Endothelial cell of umbilical vein (primary cell): ENCODE data around the gene TNFRSF14. TPM values are rescaled to one million over a fixed set of nuclear protein-coding genes. Genes with fewer than 3 reads are reported as not detected.

Source experiments
- BruUV-seq: library from RNA; stranded (reverse); fragments of 400-500 nt; replicated peaks from 2 replicates; lab custom pipeline; 2021; lab: Mats Ljungman, UMichigan
- CTCF ChIA-PET: fragments of 300-600, 350-600 bp; sonication (Branson Sonifier 250); formaldehyde crosslinking; loops from one replicate; lab custom pipeline; 2021; ENCODE audit warnings: antibody characterized with exemption, inconsistent platforms; lab: Charles Lee
- POLR2A ChIA-PET: fragments of 300-600, 350-600 bp; sonication (Branson Sonifier 250); formaldehyde crosslinking; loops from one replicate; lab custom pipeline; 2021; ENCODE audit warnings: antibody characterized with exemption, inconsistent platforms; lab: Charles Lee
- DNase-seq: peaks from one replicate; pipeline ENCODE4 v3.0.0-alpha.2; 2011; ENCODE audit warnings: low read depth, low spot score
- FAIRE-seq: peaks from 2 replicates; lab custom pipeline; 2011; peaks lifted over from hg19 to GRCh38; lab: Jason Lieb, UNC
- H2AFZ ChIP-seq: 2 replicates; pipeline ENCODE4 v1.6.0; 2012; ENCODE audit warnings: low read depth, low read length, control low read depth, inconsistent platforms
- H3K27ac ChIP-seq: 2 replicates; pipeline ENCODE4 v1.5.1; 2011; ENCODE audit warnings: low read depth, mild to moderate bottlenecking, control low read depth, low read length, moderate library complexity; ENCODE audit not compliant: insufficient read depth
- H3K27me3 ChIP-seq, 2 experiments: 2 replicates each; pipeline versions ENCODE4 v1.6.0 to v1.6.1; 2011; ENCODE audit warnings: low read length in 2 of 2, mixed read lengths in 1 of 2; ENCODE audit not compliant: control insufficient read depth in 2 of 2, insufficient read depth in 2 of 2
- H3K36me3 ChIP-seq, 2 experiments: 2 replicates in 1 of 2; 3 replicates in 1 of 2; pipeline ENCODE4 v1.5.1; 2011; ENCODE audit warnings: low read length in 2 of 2, mild to moderate bottlenecking in 1 of 2, moderate library complexity in 1 of 2; ENCODE audit not compliant: control insufficient read depth in 2 of 2, insufficient read depth in 2 of 2; ENCODE audit errors: extremely low read depth in 1 of 2
- H3K4me1 ChIP-seq: 3 replicates; pipeline ENCODE4 v1.5.1; 2011; ENCODE audit warnings: mild to moderate bottlenecking, low read length; ENCODE audit not compliant: control insufficient read depth, insufficient read depth; ENCODE audit errors: extremely low read depth
- H3K4me2 ChIP-seq: 2 replicates; pipeline ENCODE4 v1.6.1; 2011; ENCODE audit warnings: low read length, control low read depth, mixed read lengths; ENCODE audit not compliant: insufficient read depth
- H3K4me3 ChIP-seq, 3 experiments: fragments of 200-600 bp in 1 of 3; sonication (generic), shearing (Covaris generic) in 1 of 3; replicated peaks in 1 of 3; 2 replicates each; pipeline ENCODE4 v1.5.1; 2011 to 2016; ENCODE audit warnings: control low read depth in 3 of 3, low read length in 3 of 3, mild to moderate bottlenecking in 2 of 3, inconsistent platforms in 1 of 3, low read depth in 1 of 3, moderate library complexity in 1 of 3; ENCODE audit not compliant: insufficient read depth in 1 of 3
- H3K79me2 ChIP-seq: 2 replicates; pipeline ENCODE4 v1.6.0; 2012; ENCODE audit warnings: low read length, inconsistent platforms; ENCODE audit not compliant: control insufficient read depth, insufficient read depth
- H3K9ac ChIP-seq: replicated peaks from 2 replicates; pipeline ENCODE3; 2011; ENCODE audit warnings: low read length, control low read depth; ENCODE audit not compliant: insufficient read depth; ENCODE audit errors: extremely low read depth
- H3K9me1 ChIP-seq: replicated peaks from 3 replicates; pipeline ENCODE4 v1.6.0; 2011; ENCODE audit warnings: mild to moderate bottlenecking, low read length; ENCODE audit not compliant: control insufficient read depth, insufficient read depth; ENCODE audit errors: extremely low read depth
- H3K9me3 ChIP-seq: replicated peaks from 2 replicates; pipeline ENCODE4 v1.5.1; 2012; ENCODE audit warnings: low read length, inconsistent platforms; ENCODE audit not compliant: control insufficient read depth, insufficient read depth
- H4K20me1 ChIP-seq: replicated peaks from 2 replicates; pipeline ENCODE3; 2011; ENCODE audit warnings: mild to moderate bottlenecking, low read length; ENCODE audit not compliant: control insufficient read depth, insufficient read depth; ENCODE audit errors: extremely low read depth
- CTCF ChIP-seq, 2 donors: IDR thresholded peaks; 1 replicate in 1 of 2; 2 replicates in 1 of 2; pipeline ENCODE4 v1.5.1; 2011; ENCODE audit warnings: low read length in 2 of 2, mild to moderate bottlenecking in 2 of 2, moderate library complexity in 2 of 2, control low read depth in 1 of 2, inconsistent platforms in 1 of 2, low read depth in 1 of 2; ENCODE audit not compliant: insufficient read depth in 1 of 2; ENCODE audit errors: extremely low read depth in 1 of 2
- EZH2 ChIP-seq: IDR thresholded peaks from 2 replicates; pipeline ENCODE4 v1.6.1; 2012; ENCODE audit warnings: borderline replicate concordance, low read depth, mild to moderate bottlenecking, moderate library complexity, low read length, inconsistent platforms; ENCODE audit not compliant: severe bottlenecking
- FOS ChIP-seq: IDR thresholded peaks from 2 replicates; pipeline ENCODE4 v1.6.1; 2011; ENCODE audit warnings: mild to moderate bottlenecking, low read length, moderate library complexity, borderline replicate concordance; ENCODE audit not compliant: insufficient read depth
- GATA2 ChIP-seq: IDR thresholded peaks from 2 replicates; pipeline ENCODE4 v1.7.0; 2011; ENCODE audit warnings: low read depth, mild to moderate bottlenecking, moderate library complexity, mixed read lengths, low read length; ENCODE audit not compliant: insufficient read length, insufficient read depth
- JUN ChIP-seq: IDR thresholded peaks from 2 replicates; pipeline ENCODE4 v1.6.1; 2011; ENCODE audit warnings: borderline replicate concordance, low read depth; ENCODE audit not compliant: insufficient read length, insufficient read depth
- MYC ChIP-seq: IDR thresholded peaks from one replicate; pipeline ENCODE4 v1.6.1; 2011; ENCODE audit warnings: mild to moderate bottlenecking, low read depth, low read length
- POLR2A ChIP-seq: IDR thresholded peaks from 2 replicates; pipeline ENCODE4 v1.6.1; 2012; ENCODE audit warnings: low read depth, mild to moderate bottlenecking, control low read depth, low read length
- POLR2AphosphoS5 ChIP-seq: IDR thresholded peaks from 2 replicates; pipeline ENCODE4 v1.6.1; 2012; ENCODE audit warnings: low read depth, mild to moderate bottlenecking, control low read depth, low read length, moderate library complexity; ENCODE audit not compliant: insufficient read depth
- dilution Hi-C: fragments of 300-500 bp; cut with MboI; formaldehyde crosslinking; loops from one replicate; pipeline ENCODE4 v1.15.0; 2019; ENCODE audit warnings: low sequenced_read_pairs; ENCODE audit not compliant: extremely low pct_ligation_motif_present
- intact Hi-C: fragments of 100-400 bp; cut with micrococcal nuclease; formaldehyde crosslinking; loops from one replicate; pipeline ENCODE4 v1.10.0; 2022
- polyA plus RNA-seq, 4 experiments: library from polyadenylated mRNA; depleted of rRNA in 3 of 4; stranded (reverse) in 3 of 4; unstranded in 1 of 4; fragments of >200 nt; gene quantifications; 2 replicates each; pipeline versions ENCODE4 v1.2.1 to v1.2.3, GENCODE V29; 2011 to 2012; ENCODE audit warnings: missing spikeins in 1 of 4
- total RNA-seq: library from RNA; stranded (reverse); gene quantifications from 2 replicates; pipeline ENCODE4 v1.2.3, GENCODE V29; 2021
- TF ChIP-seq, protein P1 (sequence below): IDR thresholded peaks from 2 replicates; pipeline ENCODE4 v1.6.1; 2011; ENCODE audit not compliant: insufficient read depth, insufficient read length

Gene TNFRSF14
- total and polyA plus RNA-seq, 2 donors (not counting 3 experiments of a cell fraction or from before 2014, with no cell fraction given): 40.9 to 49.4 TPM

GRCh38 chr1:2523191-2523890 lies 32.8 kb upstream of the TNFRSF14 start:
- Histone ChIP-seq H3K9me1 (no peaks in the 10 kb centered on the region), H3K4me1 (peaks cover 17% of the 10 kb centered on the region), H4K20me1 (no peaks in the 10 kb centered on the region), H3K9ac (no peak overlapping the region), H3K4me2 (no peak overlapping the region), H2AFZ (no peak overlapping the region), H3K79me2 (peaks cover 40% of the 10 kb centered on the region), H3K4me3 (no peak overlapping the region), H3K9me3 (no peaks in the 10 kb centered on the region), H3K27ac (no peak overlapping the region), H3K27me3 (no peaks in the 10 kb centered on the region), H3K36me3 (peaks cover 3 to 24% of the 10 kb centered on the region in 2 experiments)
- CTCF ChIA-PET: no interaction called here
- no TSS peak for BruUV-seq
- POLR2A ChIA-PET: no interaction called here
- intact Hi-C loops: no loop called here
- DNase-seq (no peak), FAIRE-seq (no peak)
- dilution Hi-C loops: no loop called here
- TF ChIP-seq POLR2AphosphoS5: no peak
- TF ChIP-seq, protein P1, sequence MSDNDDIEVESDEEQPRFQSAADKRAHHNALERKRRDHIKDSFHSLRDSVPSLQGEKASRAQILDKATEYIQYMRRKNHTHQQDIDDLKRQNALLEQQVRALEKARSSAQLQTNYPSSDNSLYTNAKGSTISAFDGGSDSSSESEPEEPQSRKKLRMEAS: no peak
- TF ChIP-seq POLR2A: no peak
- TF ChIP-seq EZH2: no peak
- no peak for TF ChIP-seq MYC
- no peak for TF ChIP-seq JUN
- TF ChIP-seq GATA2: no peak
- no peak for TF ChIP-seq FOS
- TF ChIP-seq CTCF (IDR thresholded peaks at IDR 0.05; ENCODE audit: extremely low read depth in 1 of 2, insufficient read depth in 1 of 2, low read depth in 1 of 2, low read length in 2 of 2): no peak
